Ascending aorta (tissue), 2 donors: ENCODE measurements around the gene PPP4C. TPM values are rescaled to one million over a fixed set of nuclear protein-coding genes. Genes with fewer than 3 reads are reported as not detected.

Source experiments
- DNase-seq, 2 donors: peaks; one replicate each; pipeline ENCODE4 v3.0.0-alpha.2; 2019; ENCODE audit warnings: low spot score in 2 of 2
- H3K27ac ChIP-seq, 2 donors: fragments of 200-600 bp; sonication (generic); one replicate each; pipeline ENCODE4 v1.5.1; 2016 to 2017; ENCODE audit warnings: mild to moderate bottlenecking in 1 of 2
- H3K27me3 ChIP-seq: fragments of 200-600 bp; sonication (generic); one replicate; pipeline ENCODE4 v1.5.1; 2017
- H3K36me3 ChIP-seq, 2 donors: fragments of 200-600 bp; sonication (generic); one replicate each; pipeline ENCODE4 v1.5.1; 2016
- H3K4me1 ChIP-seq, 2 donors: fragments of 200-600 bp; sonication (generic); one replicate each; pipeline ENCODE4 v1.5.1; 2016 to 2017; ENCODE audit warnings: mild to moderate bottlenecking in 1 of 2
- H3K4me3 ChIP-seq, 2 donors: fragments of 200-600 bp; sonication (generic); one replicate each; pipeline ENCODE4 v1.5.1; 2016 to 2017; ENCODE audit warnings: mild to moderate bottlenecking in 1 of 2
- H3K9me3 ChIP-seq, 2 donors: fragments of 200-600 bp; sonication (generic); one replicate each; pipeline ENCODE4 v1.5.1; 2016
- CTCF ChIP-seq, 3 experiments: fragments of 200-600 bp in 2 of 3; fragments of 450-650 bp in 1 of 3; sonication (generic) in 2 of 3; IDR thresholded peaks; one replicate each; pipeline ENCODE4 v1.5.1; 2016 to 2019; ENCODE audit warnings: antibody characterized with exemption in 3 of 3, mild to moderate bottlenecking in 1 of 3, moderate library complexity in 1 of 3
- intact Hi-C: fragments of 100-400 bp; cut with DNase I; formaldehyde crosslinking; loops from one replicate; pipeline ENCODE4 v1.15.1; 2023
- total RNA-seq: library from RNA; depleted of rRNA; stranded (reverse); fragments of >200 nt; gene quantifications from one replicate; pipeline ENCODE4 v1.1.0, GENCODE V29; 2016

Gene PPP4C
- total RNA-seq, 1 donor from 2014 or later: 50.7 TPM

DNA sequence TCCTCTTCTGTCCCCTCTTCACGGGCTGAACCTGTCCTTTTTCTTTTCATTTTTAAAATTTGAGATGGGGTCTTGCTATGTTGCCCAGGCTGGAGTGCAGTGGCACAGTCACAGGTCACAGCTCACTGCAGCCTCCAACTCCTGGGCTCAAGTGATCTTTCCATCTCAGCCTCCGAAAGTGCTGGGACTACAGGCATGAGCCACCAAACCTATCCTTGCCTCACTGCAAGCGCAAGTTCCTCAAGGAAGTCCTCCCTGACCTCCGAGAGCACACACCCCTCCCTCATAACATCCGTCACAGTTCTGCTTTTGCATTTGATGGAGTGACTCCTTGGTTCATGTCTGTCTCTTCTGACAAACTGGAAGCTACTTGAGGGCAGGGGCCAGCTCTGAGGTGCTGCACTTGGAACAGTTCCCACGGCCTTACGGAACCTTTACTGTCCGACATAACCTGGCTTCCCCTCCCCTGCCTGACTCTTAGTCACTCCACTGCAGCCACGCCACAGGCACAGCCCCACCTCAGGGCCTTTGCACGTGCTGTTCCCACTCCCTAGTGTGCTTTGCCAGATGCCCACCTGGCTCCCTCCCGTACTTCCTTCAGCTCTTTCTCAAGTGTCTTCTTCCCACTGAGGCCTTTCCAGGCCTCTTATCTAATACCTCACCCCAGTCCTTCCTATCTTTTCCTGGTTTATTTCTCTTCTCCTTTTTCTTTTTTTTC is 11.5 kb downstream of the PPP4C start:
- no peak overlapping the region for H3K27ac ChIP-seq
- H3K4me3 ChIP-seq: no peak overlapping the region
- H3K36me3 ChIP-seq: peaks cover 27 to 34% of the 10 kb centered on the region in 2 donors
- no peak for DNase-seq
- TF ChIP-seq CTCF (IDR thresholded peaks at IDR 0.05): no peak
- intact Hi-C loops: no loop called here
- H3K9me3 ChIP-seq: no peaks in the 10 kb centered on the region
- no peaks in the 10 kb centered on the region for H3K27me3 ChIP-seq
- H3K4me1 ChIP-seq: peaks cover 10 to 11% of the 10 kb centered on the region in 2 donors

GRCh38 chr16:30088237-30088831 is 12.5 kb downstream of the PPP4C start:
- Histone ChIP-seq H3K36me3 (peaks cover 17 to 24% of the 10 kb centered on the region in 2 donors), H3K4me1 (peaks cover 16 to 19% of the 10 kb centered on the region in 2 donors), H3K4me3 (no peak overlapping the region), H3K27me3 (no peaks in the 10 kb centered on the region), H3K27ac (no peak overlapping the region), H3K9me3 (no peaks in the 10 kb centered on the region)
- intact Hi-C loops: no loop called here
- no peak for TF ChIP-seq CTCF (IDR thresholded peaks at IDR 0.05)
- DNase-seq: no peak

DNA sequence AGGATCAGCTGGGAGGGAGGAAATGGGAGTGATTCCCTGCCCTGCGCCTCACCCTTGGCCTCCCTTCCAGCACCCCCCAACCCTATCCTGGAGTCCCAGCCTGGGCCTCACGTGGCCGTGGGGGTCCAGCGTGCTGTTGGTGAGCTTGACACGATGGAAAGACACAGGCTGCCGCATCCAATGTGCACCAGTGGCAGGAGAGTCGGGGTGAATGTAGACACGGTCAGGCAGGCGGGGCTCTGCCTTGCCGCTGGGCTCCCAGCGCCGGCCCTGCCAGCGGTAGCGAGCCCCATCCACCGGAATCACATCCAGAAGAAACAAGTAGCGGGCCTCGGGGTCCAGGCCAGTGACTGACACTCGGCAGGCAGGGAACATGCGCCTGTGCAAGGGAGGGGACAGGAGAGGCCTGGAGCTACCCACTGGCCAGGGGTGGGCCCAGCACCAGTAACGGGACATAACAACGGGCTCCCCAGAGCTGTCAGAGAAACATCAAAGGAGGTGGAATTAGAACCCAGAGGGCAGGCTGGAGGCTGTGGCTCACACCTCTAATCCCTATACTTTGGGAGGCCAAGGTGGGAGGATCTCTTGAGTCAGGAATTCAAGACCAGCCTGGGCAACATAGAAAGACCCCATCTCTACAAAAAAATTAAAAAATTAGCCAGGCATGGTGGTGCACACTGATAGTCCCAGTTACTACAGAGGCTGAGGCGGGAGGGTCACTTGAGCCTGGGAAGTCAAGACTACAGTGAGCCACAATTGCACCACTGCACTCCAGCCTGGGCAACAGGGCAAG is 13.2 kb downstream of the PPP4C start:
- Histone ChIP-seq H3K4me1 (peaks cover 16 to 19% of the 10 kb centered on the region in 2 donors), H3K27me3 (no peaks in the 10 kb centered on the region), H3K4me3 (no peak overlapping the region), H3K27ac (no peak overlapping the region), H3K9me3 (no peaks in the 10 kb centered on the region), H3K36me3 (peaks cover 14 to 20% of the 10 kb centered on the region in 2 donors)
- intact Hi-C loops: no loop called here
- TF ChIP-seq CTCF (IDR thresholded peaks at IDR 0.05): no peak
- DNase-seq: no peak

DNA sequence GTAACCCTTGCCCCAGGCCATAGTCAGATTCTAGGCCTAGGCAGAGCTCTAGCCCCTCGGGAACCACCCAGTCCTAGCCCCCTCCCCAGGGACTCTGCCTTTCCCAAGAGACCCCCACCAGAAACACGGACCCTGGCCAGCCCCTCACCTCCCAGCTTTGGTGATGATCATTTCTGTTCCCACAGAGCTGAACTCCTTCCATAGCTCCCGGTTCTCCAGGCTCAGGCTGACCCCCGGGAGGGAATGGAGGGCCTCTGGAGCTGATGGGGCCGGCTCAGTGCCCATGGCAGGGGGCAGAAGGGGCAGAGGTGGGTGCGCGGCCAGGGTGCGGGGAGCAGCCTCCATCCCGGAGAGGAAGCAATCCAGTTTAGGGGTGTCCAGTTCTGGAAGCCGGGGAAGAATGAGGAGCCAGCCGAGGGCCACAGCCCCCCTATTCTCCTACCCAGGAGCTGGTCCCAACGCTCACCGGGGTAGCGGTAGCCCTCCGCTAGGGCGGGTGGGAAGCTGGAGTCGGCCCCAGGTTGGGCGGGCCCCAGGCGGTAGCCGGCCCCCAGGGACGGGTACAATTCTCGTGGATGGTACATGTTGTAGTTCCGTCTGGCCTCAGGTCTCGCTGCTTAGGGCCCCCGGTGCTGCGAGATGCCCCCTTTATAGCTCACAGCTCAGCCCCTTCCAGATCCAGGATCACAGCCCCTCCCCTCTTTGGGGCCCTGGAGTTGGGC is 15.0 kb downstream of the PPP4C start:
- Histone ChIP-seq H3K27me3 (no peaks in the 10 kb centered on the region), H3K27ac (peak overlapping the region; percentile 51 to 74), H3K4me3 (peak overlapping the region; percentile 53 to 72), H3K36me3 (peaks cover 9 to 11% of the 10 kb centered on the region in 2 donors), H3K9me3 (no peaks in the 10 kb centered on the region), H3K4me1 (peaks cover 22 to 25% of the 10 kb centered on the region in 2 donors)
- no peak for TF ChIP-seq CTCF (IDR thresholded peaks at IDR 0.05)
- no peak for DNase-seq
- intact Hi-C loops: loop anchor here (2.0 to 10.0 kb wide), 4 partner anchors 14 to 284 kb away; partner anchors contain the start of genes CORO1A, MYL11 and TBC1D10B
